ENCODE data around the gene HIF1AN. TPM values are rescaled to one million over a fixed set of nuclear protein-coding genes. Genes with fewer than 3 reads are reported as not detected.

The HIF1AN gene
- total RNA-seq, 6 experiments from 2014 or later, result 58.2 to 65.2 (median 58.9) TPM

- H3K9me3 Mint-ChIP-seq, result no peaks in the 10 kb centered on the region
- H3K4me3 Mint-ChIP-seq, result peak overlapping the region; percentile 37; the same call in 1 of the 2 replicates
- H3K36me3 Mint-ChIP-seq (ENCODE audit: low read depth), result peaks cover 15% of the 10 kb centered on the region
- no peak for TF ChIP-seq CTCF (IDR thresholded peaks at IDR 0.05)
- H3K27me3 Mint-ChIP-seq (ENCODE audit: insufficient read depth), result peaks cover 2% of the 10 kb centered on the region
- H3K27ac Mint-ChIP-seq, result peak overlapping the region; percentile 79
- H3K4me1 Mint-ChIP-seq (ENCODE audit: low read depth), result peaks cover 68% of the 10 kb centered on the region
- DNase-seq, result peak; percentile 88
Measured at GRCh38 chr10:100506596-100507356, 29.0 kb upstream of the HIF1AN start.

- Mint-ChIP-seq H3K27me3 (ENCODE audit: insufficient read depth) (peaks cover 2% of the 10 kb centered on the region), H3K36me3 (ENCODE audit: low read depth) (peaks cover 11% of the 10 kb centered on the region; the same call in 1 of the 2 replicates), H3K9me3 (no peaks in the 10 kb centered on the region), H3K4me1 (ENCODE audit: low read depth) (peaks cover 64% of the 10 kb centered on the region), H3K27ac (peak overlapping the region; percentile 24), H3K4me3 (no peak overlapping the region)
- no peak for DNase-seq
- no peak for TF ChIP-seq CTCF (IDR thresholded peaks at IDR 0.05)
Measured at GRCh38 chr10:100507357-100507732, 28.4 kb upstream of the HIF1AN start.

- H3K36me3 Mint-ChIP-seq (ENCODE audit: low read depth), result peaks cover 11% of the 10 kb centered on the region; the same call in 1 of the 2 replicates
- H3K27ac Mint-ChIP-seq, result no peak overlapping the region
Measured at GRCh38 chr10:100508266-100508665, 27.5 kb upstream of the HIF1AN start.

GRCh38 chr10:100508691-100509150, 27.0 kb upstream of the HIF1AN start:
- peak; percentile 85 for TF ChIP-seq CTCF (IDR thresholded peaks at IDR 0.05)
- no peak overlapping the region for H3K4me3 Mint-ChIP-seq
- peaks cover 2% of the 10 kb centered on the region for H3K27me3 Mint-ChIP-seq (ENCODE audit: insufficient read depth)
- no peaks in the 10 kb centered on the region for H3K9me3 Mint-ChIP-seq
- peak; percentile 53 for DNase-seq
- H3K27ac Mint-ChIP-seq, result no peak overlapping the region
- peaks cover 11% of the 10 kb centered on the region; the same call in 1 of the 2 replicates for H3K36me3 Mint-ChIP-seq (ENCODE audit: low read depth)
- H3K4me1 Mint-ChIP-seq (ENCODE audit: low read depth), result peaks cover 50% of the 10 kb centered on the region

More at GRCh38 chr10:100508266-100508665, 27.5 kb upstream of the HIF1AN start:
- Mint-ChIP-seq H3K9me3 (no peaks in the 10 kb centered on the region), H3K4me1 (ENCODE audit: low read depth) (peaks cover 55% of the 10 kb centered on the region), H3K4me3 (no peak overlapping the region), H3K27me3 (ENCODE audit: insufficient read depth) (peaks cover 2% of the 10 kb centered on the region)
- no peak for DNase-seq
- TF ChIP-seq CTCF (IDR thresholded peaks at IDR 0.05), result no peak

GRCh38 chr10:100509241-100509840, 26.4 kb upstream of the HIF1AN start:
- Mint-ChIP-seq H3K4me1 (ENCODE audit: low read depth) (peaks cover 44% of the 10 kb centered on the region), H3K27ac (no peak overlapping the region), H3K4me3 (no peak overlapping the region), H3K27me3 (ENCODE audit: insufficient read depth) (peaks cover 2% of the 10 kb centered on the region), H3K9me3 (no peaks in the 10 kb centered on the region), H3K36me3 (ENCODE audit: low read depth) (peaks cover 11% of the 10 kb centered on the region; the same call in 1 of the 2 replicates)
- DNase-seq, result no peak
- no peak for TF ChIP-seq CTCF (IDR thresholded peaks at IDR 0.05)
